Lung (tissue), 12 donors: ENCODE measurements around the gene TSPO2. TPM values are rescaled to one million over a fixed set of nuclear protein-coding genes. Genes with fewer than 3 reads are reported as not detected.

Experiments
- ATAC-seq: fragments of 200-7000 bp; cut with Tn5 transposase; one replicate; pipeline ENCODE4 v1.9.1; 2020; ENCODE audit warnings: moderate number of reproducible peaks; ENCODE audit not compliant: insufficient read depth, low FRiP score
- DNase-seq, 3 donors: peaks; one replicate each; pipeline ENCODE4 v3.0.0-alpha.2; 2013 to 2017
- H3K27ac ChIP-seq, 2 donors: one replicate each; pipeline ENCODE4 v1.5.1; 2013; ENCODE audit warnings: mild to moderate bottlenecking in 2 of 2, moderate library complexity in 2 of 2, control low read depth in 1 of 2, inconsistent platforms in 1 of 2, low read depth in 1 of 2, low read length in 1 of 2
- H3K27me3 ChIP-seq, 3 donors: one replicate each; pipeline ENCODE4 v1.5.1; 2013; ENCODE audit warnings: low read length in 2 of 3; ENCODE audit not compliant: control insufficient read depth in 3 of 3, insufficient read depth in 3 of 3
- H3K36me3 ChIP-seq, 4 donors: one replicate each; pipeline ENCODE4 v1.5.1; 2013; ENCODE audit warnings: low read length in 4 of 4, mild to moderate bottlenecking in 1 of 4, moderate library complexity in 1 of 4; ENCODE audit not compliant: control insufficient read depth in 4 of 4, insufficient read depth in 4 of 4
- H3K4me1 ChIP-seq, 5 donors: one replicate each; pipeline ENCODE4 v1.5.1; 2013; ENCODE audit warnings: low read length in 5 of 5, mild to moderate bottlenecking in 2 of 5, moderate library complexity in 1 of 5; ENCODE audit not compliant: control insufficient read depth in 5 of 5, insufficient read depth in 5 of 5
- H3K4me3 ChIP-seq: one replicate; pipeline ENCODE4 v1.5.1; 2013; ENCODE audit warnings: mild to moderate bottlenecking, control low read depth, moderate library complexity
- H3K9ac ChIP-seq, 2 donors: one replicate each; pipeline ENCODE4 v1.5.1; 2013; ENCODE audit warnings: low read length in 2 of 2, control low read depth in 1 of 2; ENCODE audit not compliant: insufficient read depth in 1 of 2
- H3K9me3 ChIP-seq, 4 donors: one replicate each; pipeline ENCODE4 v1.5.1; 2013; ENCODE audit warnings: low read length in 3 of 4, mild to moderate bottlenecking in 1 of 4, moderate library complexity in 1 of 4; ENCODE audit not compliant: control insufficient read depth in 4 of 4, insufficient read depth in 3 of 4
- CTCF ChIP-seq: IDR thresholded peaks from 2 replicates; pipeline ENCODE4 v1.5.1; 2012; ENCODE audit warnings: mild to moderate bottlenecking; ENCODE audit errors: control extremely low read depth, extremely low read depth
- WGBS, 2 donors: extraction: QIAGEN DNeasy Blood & Tissue Kit; methylation state at CpG; one replicate each; pipeline ENCODE4 v1.1.7; 2013; 5-methylcytosine and 5-hydroxymethylcytosine counted together
- polyA plus RNA-seq, 2 donors: library from polyadenylated mRNA; stranded (reverse); fragments of 200-250 nt; gene quantifications; one replicate each; pipeline ENCODE4 v1.2.1, GENCODE V29; 2013
- total RNA-seq, 2 donors: library from RNA; depleted of rRNA in 1 of 2; stranded (reverse); fragments of >200 nt in 1 of 2; gene quantifications; one replicate each; pipeline ENCODE4 v1.2.1, GENCODE V29; 2014 to 2021
- donor health status: control.
- donor health status: control.
- donor health status: Bipolar disorder and iron deficiency.
- donor health status: healthy.
- donor health status: DM: yes; HTN: yes; CAD: no.

Gene TSPO2
- total and polyA plus RNA-seq, 4 donors: 0.07 to 0.57 TPM; not detected in 2

DNA sequence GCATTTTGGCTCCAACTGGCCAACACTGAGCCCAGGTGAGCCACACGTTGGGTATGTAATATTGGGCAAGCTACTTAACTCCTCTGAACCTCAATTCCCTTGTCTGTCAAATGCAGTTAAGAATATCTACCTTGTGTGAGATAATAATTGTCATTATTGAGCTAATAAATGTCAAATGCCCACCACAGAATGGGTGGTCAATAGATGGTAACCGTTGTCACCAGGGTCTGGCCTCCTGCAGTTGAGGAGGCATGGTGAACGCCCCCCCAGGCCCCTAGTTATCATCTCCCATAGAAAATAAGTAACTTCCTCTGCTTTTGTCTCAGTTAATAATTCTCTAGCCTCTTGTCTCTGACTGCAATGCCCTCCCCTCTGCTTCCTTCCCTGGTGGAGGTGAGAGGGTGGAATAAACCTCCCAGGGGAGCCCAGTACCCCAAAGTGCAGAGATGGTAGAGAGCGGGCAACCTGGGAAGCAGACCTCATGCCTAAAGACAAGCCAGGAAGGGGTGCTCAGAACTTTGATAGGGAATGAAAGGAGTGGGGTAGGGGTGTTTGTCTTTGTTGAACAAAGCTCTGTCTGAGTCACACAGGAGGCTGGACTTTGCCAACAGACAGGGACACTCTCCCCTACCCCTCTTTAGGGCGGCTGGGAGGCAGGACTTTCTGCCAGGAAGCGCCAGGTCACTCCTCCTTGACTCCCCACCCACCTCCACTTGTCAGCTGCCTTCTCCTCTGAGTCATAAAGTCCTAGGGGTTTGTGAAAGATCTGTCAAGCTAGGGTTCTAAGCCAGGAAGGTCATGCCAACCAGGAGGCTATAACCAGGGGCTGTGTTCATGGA is 1.9 kb upstream of the TSPO2 start:
- Histone ChIP-seq H3K4me3 (no peak overlapping the region), H3K27ac (no peak overlapping the region), H3K9me3 (no peaks in the 10 kb centered on the region), H3K27me3 (no peaks in the 10 kb centered on the region), H3K9ac (no peak overlapping the region), H3K4me1 (peaks cover 0 to 7% (median 0%) of the 10 kb centered on the region in 5 donors), H3K36me3 (no peaks in the 10 kb centered on the region)
- no peak for TF ChIP-seq CTCF
- 62 to 68% methylated on average over 6 of the region's 6 CpGs for WGBS, 2 donors
- DNase-seq (peak in 1 of 3 donors; percentile 25), ATAC-seq (peak; percentile 54)

DNA sequence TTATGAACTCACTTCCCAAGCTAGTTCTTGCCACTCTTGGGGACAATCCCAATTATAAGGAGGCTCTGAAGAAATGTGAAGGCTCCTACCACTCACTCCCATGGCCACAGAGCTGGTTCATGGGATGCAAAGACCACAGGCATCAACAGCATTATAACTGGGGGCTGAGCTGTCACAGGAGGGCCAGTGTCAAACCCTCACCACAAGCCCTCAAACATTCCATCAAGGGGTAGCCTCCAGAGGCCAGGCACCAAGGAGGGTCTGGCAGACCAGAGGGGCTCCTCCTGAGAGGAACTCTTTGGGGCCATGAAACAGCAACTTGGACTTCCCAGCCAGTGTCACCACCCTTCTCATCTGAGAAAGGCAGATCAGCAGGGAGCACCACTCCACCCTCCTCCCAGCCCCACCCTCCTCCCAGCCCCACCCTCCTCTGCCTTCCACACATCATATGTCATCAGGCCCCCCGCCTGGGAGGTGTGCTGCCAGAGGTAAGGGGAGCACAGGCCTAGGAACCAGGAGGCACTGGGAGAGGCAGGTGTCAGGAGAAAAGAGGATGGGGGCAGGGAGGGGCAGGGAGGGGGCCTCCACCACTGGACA is 1.2 kb upstream of the TSPO2 start:
- H3K27me3 ChIP-seq: no peaks in the 10 kb centered on the region
- DNase-seq (no peak), ATAC-seq (no peak)
- no peaks in the 10 kb centered on the region for H3K9me3 ChIP-seq
- no peak overlapping the region for H3K9ac ChIP-seq
- TF ChIP-seq CTCF: no peak
- no peaks in the 10 kb centered on the region for H3K36me3 ChIP-seq
- no peak overlapping the region for H3K27ac ChIP-seq
- WGBS, 2 donors: 69 to 84% methylated on average over 1 of the region's 1 CpG
- no peak overlapping the region for H3K4me3 ChIP-seq
- peaks cover 0 to 7% (median 0%) of the 10 kb centered on the region in 5 donors for H3K4me1 ChIP-seq

DNA sequence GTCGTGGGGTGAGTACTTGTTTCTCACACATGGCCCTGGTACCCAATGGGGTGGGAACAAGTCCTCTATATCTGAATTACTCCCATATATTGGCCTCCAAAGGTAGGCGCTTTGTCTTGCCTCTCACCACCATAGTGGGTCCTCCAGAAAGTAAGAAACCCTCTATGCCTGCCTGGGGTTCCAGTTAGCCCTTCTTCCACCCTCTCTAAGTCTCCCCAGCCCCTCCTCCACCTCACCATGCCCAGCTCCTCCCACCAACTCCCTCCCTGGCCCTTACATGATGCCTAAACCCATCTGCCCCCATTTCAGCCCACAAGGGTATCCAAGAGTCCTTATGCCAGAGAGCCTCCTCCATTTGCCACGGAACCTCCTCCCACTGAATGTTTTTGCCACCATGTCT is 884 bp downstream of the TSPO2 start:
- Histone ChIP-seq H3K4me3 (no peak overlapping the region), H3K27me3 (no peaks in the 10 kb centered on the region), H3K9ac (no peak overlapping the region), H3K36me3 (no peaks in the 10 kb centered on the region), H3K9me3 (no peaks in the 10 kb centered on the region), H3K4me1 (peaks cover 0 to 7% (median 0%) of the 10 kb centered on the region in 5 donors), H3K27ac (no peak overlapping the region)
- TF ChIP-seq CTCF: no peak
- ATAC-seq (no peak), DNase-seq (no peak)
- WGBS, 2 donors: 94 to 97% methylated on average over 3 of the region's 3 CpGs
